Myocyte (in vitro differentiated cells): Measurements from ENCODE around the gene APOBEC2. TPM values are rescaled to one million over a fixed set of nuclear protein-coding genes. Genes with fewer than 3 reads are reported as not detected.
"Not testable (repeated sequence)": the region's sequence is repeated elsewhere in the genome, so short reads cannot be mapped to it uniquely, and the experiment has no call there.

ENCODE experiments used
- DNase-seq: peaks from one replicate; pipeline ENCODE4 v3.0.0-alpha.2; 2012; ENCODE audit warnings: low read depth
- polyA plus RNA-seq: library from polyadenylated mRNA; unstranded; fragments of >200 nt; gene quantifications from one replicate; pipeline ENCODE4 v1.2.1, GENCODE V29; 2012; ENCODE audit warnings: missing spikeins
- total RNA-seq: library from RNA; depleted of rRNA; stranded (reverse); fragments of >200 nt; gene quantifications from 2 replicates; pipeline ENCODE4 v1.2.3, GENCODE V29; 2014

The APOBEC2 gene
- total RNA-seq = 110 and 231 TPM in 2 replicates
- polyA plus RNA-seq = 55.6 TPM

DNA sequence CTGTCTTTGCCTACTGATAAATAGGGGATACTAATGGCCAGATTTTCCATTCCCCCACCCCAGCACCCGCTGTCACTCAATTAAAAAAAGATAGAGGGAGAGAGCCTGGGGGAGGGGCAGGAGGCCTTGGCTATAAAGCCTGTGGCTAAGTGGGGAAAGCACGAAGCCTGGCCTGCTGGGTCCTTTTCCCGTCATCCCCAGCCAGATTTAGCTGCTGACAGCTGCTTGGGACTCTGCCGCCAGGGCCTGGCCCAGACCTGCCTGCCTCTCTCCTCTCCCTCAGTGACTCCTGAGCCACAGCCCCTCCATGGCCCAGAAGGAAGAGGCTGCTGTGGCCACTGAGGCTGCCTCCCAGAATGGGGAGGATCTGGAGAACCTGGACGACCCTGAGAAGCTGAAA, at the start of gene APOBEC2:
APOBEC2 (plus strand) TSS at position 162 of the 400 bp plus-strand sequence; CDS start at position 308, 146 bp downstream.
- peak; percentile 92 for DNase-seq

DNA sequence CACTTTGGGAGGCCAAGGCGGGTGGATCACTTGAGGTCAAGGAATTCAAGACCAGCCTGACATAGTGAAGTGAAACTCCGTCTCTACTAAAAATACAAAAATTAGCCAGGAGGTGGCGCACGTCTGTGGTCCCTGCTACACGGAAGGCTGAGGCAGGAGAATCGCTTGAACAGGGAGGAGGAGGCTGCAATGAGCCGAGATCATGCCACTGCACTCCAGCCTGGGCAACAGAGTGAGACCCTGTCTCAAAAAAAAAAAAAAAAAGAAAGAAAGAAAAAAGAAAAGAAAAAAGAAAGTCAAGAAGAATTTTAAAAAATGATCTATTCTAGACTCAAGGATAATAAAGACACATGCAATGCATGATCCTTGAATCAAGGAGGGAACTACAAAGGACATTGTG, 46.8 kb upstream of the APOBEC2 start:
- DNase-seq = peak; percentile 73

DNA sequence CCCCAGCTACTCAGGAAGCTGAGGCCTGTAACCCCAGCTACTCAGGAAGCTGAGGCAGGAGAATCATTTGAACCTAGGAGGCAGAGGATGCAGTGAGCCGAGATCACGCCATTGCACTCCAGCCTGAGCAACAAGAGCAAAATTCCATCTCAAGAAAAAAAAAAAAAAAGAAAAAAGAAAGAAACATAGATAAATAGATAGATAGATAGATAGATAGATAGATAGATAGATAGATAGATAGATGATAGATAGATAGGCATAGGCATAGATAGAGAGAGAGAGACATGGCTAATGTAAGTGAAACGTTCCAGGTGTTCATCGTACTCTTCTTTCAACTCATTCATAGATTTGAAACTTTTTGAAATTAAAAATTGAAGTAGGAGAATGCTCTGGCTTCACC, 46.0 kb upstream of the APOBEC2 start:
- DNase-seq = not testable (repeated sequence)

DNA sequence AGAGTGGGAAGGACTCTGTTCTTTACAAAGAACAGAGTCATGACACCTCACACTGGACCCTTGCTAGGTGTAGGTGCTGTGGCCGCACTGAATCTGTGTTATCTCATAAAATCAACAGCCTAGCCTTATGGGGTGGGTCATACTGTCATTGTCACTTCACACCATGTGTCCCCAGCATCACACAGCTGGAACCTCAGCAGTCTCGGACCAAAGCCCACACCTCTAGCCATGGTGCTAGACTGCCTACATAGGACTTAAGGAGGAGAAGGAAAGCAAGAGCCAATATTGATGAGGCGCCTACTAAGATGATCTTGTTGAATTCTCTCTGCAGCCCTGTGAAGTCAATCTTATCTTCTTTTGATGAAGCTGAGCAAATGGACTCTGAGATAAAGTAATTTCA, 45.0 kb upstream of the APOBEC2 start:
- DNase-seq = no peak

DNA sequence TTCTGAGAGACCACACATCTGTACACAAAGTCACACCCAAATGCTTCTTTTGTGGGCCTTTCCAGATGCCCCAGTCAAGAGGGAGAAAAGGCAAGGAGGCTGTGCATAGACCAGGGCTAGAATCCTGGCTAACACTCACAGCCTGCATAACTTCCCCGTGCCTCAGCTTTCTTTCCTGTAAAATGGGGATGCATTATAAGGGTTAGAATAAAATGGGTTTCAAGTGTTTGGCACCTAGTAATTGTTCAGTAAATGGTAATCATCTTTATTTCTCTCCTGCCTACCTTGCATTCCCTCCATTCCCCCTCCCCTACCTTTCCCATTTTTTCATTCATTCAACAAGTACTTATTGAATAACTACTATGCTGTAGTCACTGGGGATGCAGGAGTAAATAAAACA, 43.3 kb upstream of the APOBEC2 start:
- DNase-seq = no peak

DNA sequence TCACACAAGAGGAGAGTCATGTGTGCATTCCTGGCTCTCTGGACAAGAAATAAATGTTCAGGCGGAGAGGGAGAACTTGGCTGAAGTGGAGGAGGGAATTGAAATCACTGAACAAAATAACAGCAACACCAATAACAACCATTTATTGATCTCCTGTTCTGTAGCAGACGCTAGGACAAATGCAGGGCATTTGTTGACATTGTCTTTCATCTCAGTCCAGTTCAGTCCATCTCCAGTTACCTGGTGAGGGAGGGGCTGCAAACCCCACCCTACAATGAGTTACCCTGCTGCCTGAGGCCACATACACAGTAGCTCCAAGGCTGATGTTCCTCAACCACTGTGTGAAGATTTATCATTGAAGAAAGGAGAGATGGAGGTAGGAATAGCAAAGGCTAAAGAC, 41.3 kb upstream of the APOBEC2 start:
- no peak for DNase-seq

DNA sequence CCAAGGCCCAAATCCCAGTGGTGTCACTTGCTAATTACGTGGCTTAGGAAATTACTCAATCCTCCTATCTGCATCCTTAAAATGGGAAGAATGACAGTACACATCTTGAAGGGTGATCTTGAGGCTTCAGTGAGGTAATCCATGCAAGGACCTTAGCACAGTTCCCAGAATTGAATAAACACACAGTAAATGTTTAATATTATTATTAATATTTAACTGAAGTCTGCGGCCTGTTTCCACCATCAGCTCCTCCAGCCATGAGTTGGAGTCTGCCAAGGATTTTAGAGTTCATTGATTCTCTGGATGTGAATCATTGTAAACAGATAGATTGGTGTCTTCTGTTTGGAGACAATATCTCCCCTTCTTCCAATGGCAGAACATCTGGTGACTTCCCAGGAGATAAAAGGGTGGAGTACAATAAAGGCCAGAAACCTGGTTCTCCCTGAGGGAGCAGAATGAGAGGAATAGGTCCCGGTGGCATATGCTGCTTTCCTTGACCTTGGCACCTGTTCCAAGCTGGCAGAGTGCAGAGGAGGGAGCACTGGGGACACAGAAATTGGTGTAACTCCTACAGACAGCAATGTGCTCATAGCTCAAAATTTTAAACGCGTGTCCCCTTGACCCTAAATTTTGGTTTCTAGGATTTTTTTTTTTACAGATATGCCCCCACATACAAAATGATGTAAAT, 39.4 kb upstream of the APOBEC2 start:
- no peak for DNase-seq

DNA sequence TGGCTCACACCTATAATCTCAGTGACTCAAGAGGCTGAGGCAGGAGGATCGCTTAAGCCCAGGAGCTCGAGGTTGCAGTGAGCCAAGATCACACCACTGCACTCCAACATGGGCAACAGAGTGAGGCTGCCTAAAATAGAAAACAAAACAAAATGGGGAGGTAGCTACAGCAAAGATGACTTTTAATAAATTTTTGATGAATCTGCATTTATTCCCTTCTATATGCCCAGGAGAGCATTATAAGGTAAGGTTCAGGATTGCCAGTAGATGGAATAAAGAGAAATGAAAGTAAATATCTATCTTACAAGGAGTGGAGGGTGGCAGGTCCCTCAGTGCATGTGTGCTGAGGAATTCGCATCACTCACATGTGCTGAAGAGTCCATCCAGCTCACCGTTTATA, 38.2 kb upstream of the APOBEC2 start:
- DNase-seq = no peak

DNA sequence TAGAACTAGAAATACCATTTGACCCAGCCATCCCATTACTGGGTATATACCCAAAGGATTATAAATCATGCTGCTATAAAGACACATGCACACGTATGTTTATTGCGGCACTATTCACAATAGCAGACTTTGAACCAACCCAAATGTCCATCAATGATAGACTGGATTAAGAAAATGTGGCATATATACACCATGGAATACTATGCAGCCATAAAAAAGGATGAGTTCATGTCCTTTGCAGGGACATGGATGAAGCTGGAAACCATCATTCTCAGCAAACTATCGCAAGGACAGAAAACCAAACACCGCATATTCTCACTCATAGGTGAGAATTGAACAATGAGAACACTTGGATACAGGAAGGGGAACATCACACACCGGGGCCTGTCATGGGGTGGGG, 37.1 kb upstream of the APOBEC2 start:
- DNase-seq = not testable (repeated sequence)

DNA sequence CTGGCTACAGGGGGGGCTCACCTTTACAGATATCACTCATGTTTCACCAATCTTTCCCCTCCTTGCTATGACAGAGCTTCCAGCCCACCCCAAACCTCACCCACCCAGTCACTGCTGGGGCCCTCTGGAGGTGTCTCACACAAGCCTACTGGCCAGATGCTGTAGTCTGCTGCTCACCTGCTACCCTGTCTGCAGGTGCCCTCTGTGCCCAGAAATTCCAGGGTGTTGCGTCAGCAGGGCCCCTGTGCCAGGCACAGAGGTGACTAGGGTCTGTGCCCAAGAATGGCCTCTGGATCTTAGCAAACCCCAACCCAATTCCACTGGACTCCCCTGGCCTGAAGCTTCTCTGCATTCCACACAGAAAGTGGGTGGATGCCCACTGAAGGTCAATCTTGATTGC, 35.3 kb upstream of the APOBEC2 start:
- DNase-seq = no peak

DNA sequence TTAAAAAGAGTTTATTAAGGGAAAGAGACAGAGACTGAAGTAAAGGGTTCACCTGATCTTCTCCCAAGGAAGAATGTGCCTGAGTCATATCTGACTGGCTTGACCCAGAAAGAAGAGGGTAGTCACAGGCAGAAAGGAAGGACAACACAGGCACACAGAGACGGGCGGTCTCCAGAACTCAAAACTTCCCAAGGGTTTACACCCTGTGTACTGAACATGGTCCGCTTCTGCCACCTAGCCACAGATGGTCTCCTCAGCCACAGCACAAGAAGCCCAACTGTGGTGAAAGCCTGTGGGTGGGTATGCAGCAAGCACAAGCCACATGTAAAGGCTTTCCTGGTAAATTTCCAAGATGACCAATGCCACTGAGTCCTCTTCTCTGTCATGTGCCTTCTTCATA, 31.2 kb upstream of the APOBEC2 start:
- DNase-seq = peak; percentile 71

DNA sequence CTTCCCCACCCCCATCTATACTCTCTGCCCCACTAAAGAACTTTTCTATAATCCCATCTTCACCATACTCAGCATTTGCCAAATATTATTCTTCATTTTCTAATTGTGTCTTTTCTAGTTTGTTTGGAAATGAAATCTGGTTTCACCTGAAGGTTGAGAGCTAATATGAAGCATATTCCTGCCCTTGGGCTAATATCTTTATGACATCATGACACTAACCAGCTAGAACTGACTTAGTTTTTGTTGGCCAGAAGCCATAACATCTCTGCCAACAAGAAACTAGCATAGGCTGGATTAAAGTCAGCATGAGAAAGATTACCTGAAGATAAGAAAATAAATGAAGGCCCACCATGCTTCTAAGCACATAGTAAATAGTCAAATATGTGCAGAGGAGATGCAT, 30.7 kb upstream of the APOBEC2 start:
- DNase-seq = no peak

DNA sequence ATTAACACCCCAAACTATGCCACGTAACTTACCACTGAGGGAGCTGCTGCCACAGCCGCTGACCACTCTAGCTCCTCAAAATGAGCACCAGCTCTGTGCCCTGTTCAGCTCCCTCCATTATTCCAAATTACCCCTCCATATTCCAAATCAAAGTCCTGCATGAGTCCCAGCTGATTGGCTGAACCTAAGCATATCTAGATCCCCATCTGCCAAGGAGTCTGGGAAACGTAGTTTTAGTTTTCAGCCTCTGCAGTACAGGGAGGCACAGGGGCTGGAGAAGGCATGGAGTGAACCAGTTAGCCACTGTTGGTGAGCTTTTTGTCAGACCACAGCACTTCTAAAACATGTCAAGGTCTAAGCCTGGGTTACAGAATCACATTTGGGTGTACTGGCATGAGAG, 29.9 kb upstream of the APOBEC2 start:
- DNase-seq = no peak

DNA sequence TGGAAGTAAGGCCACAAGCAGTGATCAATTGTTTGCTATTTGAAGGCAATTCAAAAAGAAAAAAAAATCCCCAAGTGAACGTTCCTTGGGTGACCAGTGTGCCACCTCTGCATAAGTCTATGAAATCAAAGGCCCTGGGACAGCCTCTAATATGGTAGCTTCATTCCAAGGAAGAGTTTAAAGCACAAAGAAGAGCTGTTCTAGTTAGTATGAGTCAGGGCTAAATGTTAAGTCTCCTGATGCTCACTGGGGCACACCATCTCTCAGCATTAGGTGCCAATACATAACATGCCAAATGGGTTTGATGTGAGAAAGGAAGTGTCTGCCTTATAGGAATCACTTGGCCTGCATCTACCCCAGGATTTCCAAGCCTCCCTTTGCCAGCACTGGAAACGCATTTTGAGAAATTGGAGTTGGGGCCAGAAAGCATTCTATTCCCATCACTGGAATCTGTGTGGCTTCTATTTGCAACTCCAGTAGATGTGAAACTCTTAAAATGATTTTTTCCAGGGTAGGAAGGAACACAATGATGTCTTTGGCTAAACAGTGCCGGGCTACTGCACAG, 27.0 kb upstream of the APOBEC2 start:
- DNase-seq = no peak

DNA sequence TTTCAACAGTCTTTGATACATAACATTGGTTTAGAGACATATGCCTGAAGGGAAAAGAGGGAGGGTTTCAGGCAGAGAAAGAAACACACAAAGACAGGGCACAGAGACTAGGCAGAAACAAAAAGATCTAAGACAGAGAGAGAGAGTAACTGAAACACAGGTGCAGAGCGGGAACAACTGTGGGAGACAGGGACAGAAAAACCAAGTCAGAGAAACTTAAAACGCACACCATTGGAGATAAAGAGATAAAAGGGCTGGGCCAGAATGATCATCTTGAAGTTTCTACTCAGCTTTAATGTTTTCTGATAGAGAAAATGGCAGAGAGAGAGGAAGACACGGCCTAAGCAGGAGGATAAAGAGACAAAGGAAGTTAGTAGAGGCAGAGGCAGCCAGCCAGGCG, 25.8 kb upstream of the APOBEC2 start:
- no peak for DNase-seq

DNA sequence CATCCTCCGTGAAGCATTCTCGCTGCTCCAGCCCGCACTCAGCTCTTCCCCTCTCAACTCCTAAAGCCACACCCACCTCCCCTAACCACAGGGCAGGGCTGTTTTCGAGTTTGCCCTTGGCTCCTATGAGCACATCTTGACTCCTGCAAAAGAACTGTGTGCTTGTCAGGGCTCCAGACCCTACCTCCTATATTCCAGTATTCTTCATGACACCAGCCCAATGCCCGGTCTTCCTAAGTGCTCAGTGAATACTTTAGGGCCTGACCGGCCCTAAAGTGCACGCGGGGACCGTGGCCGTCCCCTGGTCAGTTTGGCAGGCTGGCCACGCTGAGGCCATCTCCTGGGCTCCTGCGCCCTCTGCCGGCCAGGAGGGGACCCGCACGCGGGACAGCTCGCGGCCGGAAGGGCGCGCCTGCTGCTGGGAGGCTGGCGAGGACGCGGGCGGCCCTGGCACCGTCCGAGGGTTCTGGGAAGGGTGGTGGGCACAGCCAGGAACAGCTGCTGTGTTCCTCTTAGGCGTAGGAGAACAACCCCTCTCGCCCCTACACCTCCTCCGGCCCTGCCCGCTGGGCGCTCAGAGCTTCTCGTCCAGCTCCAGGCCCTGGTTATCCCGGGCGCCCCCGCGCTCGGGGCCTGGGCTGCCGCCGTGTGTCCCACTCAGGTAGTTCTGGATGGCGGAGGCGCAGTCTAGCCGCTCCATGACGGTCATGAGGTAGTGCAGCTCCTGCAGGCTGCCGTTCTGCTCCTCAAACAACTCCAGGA, 25.0 kb upstream of the APOBEC2 start:
- DNase-seq = peak; percentile 80

DNA sequence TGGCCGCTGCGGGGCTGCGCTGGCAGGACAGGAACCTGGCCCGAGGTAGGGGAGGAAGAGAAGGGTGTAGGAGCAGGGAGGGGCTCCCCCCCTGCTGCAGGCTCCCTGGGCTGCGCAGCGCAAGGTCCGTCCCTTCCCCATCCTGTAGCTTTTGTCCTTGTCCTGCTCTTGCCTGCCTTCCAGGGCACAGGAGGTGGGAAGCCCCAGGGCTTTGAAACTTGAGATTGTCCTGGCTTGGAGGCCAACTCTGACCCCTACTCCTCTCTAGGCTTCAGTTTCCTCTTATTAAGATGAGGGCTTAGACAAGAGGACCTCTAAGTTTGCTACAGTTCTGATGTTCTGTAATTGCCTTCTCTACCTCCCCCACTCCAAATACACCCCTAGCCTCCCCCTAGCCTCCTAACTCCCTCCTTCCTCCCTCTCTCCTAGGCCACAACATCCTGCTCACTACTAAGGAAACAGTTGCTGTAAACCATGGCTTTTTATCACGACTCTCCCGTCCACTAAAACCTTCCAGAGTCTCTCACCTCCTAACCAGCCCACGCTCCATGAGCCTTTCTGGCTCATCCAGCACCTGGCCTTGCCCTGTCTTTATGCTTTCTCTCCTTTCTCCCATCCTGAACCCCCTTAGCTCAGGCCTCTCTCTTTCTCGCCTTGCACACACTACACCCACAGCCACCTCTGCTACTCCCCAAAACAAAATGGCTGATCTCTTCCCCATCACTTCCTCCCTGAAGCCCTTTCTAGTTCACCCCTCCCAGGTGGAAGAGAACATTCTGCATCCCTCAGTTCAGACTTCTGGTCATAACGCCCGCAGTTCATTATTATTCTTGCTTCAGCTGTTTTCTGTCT, 24.2 kb upstream of the APOBEC2 start:
- no peak for DNase-seq

DNA sequence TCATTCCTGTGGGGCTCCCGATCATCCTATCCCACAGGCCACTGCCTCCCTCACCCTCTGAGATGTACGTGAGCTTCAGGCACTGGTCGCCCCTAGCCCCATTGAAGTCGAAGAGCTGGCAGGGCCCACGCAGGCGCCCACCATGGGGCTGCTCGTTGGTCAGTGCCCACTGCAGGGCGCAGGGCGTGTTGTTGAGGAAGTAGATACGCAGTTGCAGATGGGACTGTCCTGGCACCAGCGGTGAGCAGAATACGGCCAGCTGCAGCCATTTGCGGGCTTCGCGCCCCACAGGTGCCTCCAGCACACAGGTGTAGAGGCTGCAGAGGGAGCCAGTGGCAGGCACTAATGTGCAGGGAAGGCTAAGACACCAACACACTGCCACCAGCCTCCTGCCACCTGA, 20.2 kb upstream of the APOBEC2 start:
- no peak for DNase-seq

DNA sequence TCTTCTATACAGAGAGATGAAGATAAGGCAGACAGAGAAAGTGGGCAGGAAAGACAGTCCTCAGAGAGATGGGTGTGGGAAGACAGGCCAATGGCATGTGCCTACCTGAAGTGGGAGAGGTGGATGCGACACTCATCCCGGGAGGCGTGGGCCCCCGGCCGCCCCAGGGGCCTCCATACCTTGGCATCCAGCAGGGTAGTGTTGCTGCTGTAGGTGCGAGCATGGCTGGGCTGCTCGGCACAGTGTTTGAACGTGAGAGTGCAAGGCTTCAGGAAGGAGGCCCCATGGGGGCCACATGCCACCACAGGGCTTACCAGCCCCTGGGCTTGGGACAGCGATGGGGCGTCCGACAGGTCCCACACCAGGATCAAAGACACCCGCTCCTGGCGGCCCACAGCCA, 19.2 kb upstream of the APOBEC2 start:
- no peak for DNase-seq

DNA sequence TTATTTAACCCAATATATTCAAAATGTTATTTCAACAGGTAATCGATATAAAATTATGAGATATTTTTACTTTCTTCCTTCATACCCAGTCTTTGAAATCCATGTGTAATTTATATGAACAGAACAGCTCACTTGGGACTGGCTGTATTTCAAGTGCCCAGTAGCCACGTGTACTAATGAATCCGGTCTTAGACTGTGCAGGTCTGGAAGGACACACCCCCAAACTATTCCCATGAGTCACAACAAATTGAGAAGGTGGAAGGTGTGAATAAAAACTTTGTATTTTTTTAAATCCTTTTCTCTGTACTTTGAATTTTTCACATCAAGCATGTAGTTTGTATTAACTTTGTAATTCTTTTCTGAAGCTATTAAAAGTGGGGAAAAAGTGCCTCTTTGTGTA, 16.8 kb upstream of the APOBEC2 start:
- no peak for DNase-seq

DNA sequence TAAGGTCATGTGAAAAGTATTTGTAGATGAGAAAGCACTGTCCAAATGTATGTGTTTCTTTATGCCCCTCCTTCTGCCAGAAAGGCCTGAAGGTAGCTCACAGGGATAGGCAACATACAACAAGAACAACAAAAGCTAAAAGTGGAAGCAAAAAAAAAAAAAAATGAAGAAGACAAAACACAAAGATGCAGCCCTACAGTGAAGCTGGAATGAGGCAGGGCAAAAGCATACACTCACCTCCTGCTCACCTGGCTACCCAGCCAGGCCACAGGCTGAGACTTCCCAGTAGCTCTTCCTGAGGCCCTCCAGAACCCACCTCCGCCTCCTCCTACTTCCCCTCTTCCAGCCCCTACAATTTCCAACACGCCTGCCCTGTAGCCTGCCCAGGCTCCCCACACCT, 16.4 kb upstream of the APOBEC2 start:
- DNase-seq = no peak
